Medulla oblongata (tissue), 1 donor: Measurements from ENCODE around the gene SLC15A3.

Experiments used
- DNase-seq: peaks from one replicate; pipeline ENCODE4 v3.0.0-alpha.2; 2015; ENCODE audit errors: extremely low spot score

Gene SLC15A3

DNA sequence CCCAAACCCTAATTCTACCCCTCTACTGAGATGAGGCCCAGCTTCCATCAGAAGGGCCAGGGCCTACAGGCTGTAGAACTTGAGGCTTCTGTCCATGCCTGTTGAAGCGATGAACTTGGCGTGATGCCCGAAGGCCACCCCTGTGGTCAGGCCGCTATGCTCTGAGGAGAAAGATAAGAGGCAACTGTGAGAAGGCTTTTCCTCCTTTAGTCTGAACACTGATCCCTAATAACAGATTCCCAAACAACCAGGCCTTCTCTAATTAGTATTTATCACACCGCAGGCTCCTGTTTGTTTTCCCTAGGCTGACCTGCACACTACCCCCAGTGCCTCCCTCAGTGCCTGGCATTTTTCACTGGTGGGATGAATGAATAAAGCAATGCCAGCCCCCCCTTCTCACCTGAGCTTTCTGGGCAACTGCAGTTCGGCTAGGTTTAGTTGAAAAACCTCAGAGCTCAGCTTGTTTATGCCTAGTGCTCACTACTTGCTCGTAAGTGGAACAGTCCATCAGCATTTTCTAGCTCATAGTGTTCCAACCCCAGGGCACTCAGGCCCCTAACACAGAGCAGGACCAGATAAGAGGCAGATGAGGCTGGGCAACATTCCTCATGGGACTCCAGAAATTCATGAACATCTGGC lies 60.8 kb downstream of the SLC15A3 start:
- DNase-seq = no peak

- no peak for DNase-seq
Observed at GRCh38 chr11:60890696-60891095, 61.3 kb downstream of the SLC15A3 start.

DNA sequence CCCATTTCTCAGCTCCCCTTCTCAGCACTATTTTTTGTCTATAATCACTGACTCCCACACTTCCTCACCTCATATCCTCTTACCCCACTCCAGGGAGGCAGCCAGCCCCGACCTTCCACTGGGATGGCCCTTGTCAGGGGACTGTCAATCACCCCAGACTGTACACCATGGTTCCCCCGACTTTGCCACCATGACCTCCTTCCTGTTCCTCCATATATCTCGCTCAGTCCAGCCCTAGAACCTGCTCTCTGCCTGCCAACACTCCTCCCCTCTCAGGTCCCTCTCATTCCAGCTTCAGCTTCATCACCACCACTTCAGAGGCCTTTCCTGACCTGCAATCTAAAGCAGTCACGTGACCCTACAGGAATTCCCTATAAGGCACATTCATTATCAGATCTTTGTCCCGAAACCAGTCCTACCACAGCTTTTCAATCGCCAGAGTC lies 62.1 kb downstream of the SLC15A3 start:
- DNase-seq = no peak

DNA sequence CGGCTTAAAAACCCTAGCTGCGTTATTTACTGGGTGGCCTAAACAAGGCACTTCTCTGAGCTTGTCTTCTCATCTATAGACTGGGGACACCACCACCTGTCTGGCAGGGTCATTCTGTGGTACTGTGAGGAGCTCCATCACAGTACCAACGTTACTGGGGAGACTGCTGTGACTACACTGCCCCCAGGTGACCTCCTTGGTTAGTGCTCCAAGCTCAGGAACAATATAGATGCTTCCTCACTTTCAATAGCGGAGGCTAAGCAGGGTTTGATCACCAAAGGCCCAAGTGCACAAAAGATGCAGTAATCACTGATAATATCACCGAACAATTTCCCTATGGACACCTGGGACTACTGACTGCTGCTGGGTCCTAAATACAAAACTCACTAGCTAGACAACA lies 64.4 kb downstream of the SLC15A3 start:
- peak; percentile 66 for DNase-seq
